Measurements from ENCODE around the gene PRKCZ.
A peak's percentile ranks its signal among the peaks of the same experiment; 100 is the strongest.

The PRKCZ gene

GRCh38 chr1:2199042-2199810, 149.0 kb downstream of the PRKCZ start:
- DNase-seq, result peak; percentile 75

GRCh38 chr1:2200308-2200943, 150.2 kb downstream of the PRKCZ start:
- DNase-seq, result no peak

- no peak for DNase-seq
Observed at GRCh38 chr1:2201062-2201461, 150.9 kb downstream of the PRKCZ start.

- DNase-seq, result no peak
Observed at GRCh38 chr1:2202008-2202575, 151.9 kb downstream of the PRKCZ start.

GRCh38 chr1:2202843-2203601, 152.8 kb downstream of the PRKCZ start:
- DNase-seq, result no peak

- DNase-seq, result no peak
Observed at GRCh38 chr1:2203671-2204414, 153.6 kb downstream of the PRKCZ start.

GRCh38 chr1:2204415-2205190, 154.4 kb downstream of the PRKCZ start:
- DNase-seq, result peak; percentile 28

- peak; percentile 55 for DNase-seq
Observed at GRCh38 chr1:2205191-2205952, 155.2 kb downstream of the PRKCZ start.

- DNase-seq, result no peak
Observed at GRCh38 chr1:2206813-2207487, 156.7 kb downstream of the PRKCZ start.

GRCh38 chr1:2208309-2209239, 158.4 kb downstream of the PRKCZ start:
- peak; percentile 69 for DNase-seq

- no peak for DNase-seq
Observed at GRCh38 chr1:2209400-2210083, 159.3 kb downstream of the PRKCZ start.

- DNase-seq, result no peak
Observed at GRCh38 chr1:2210084-2210653, 160.0 kb downstream of the PRKCZ start.

- DNase-seq, result no peak
Observed at GRCh38 chr1:2210786-2211185, 160.6 kb downstream of the PRKCZ start.

- DNase-seq, result no peak
Observed at GRCh38 chr1:2212274-2212531, 162.0 kb downstream of the PRKCZ start.

GRCh38 chr1:2212532-2213491, 162.6 kb downstream of the PRKCZ start:
- peak; percentile 90 for DNase-seq

GRCh38 chr1:2213576-2214505, 163.6 kb downstream of the PRKCZ start:
- no peak for DNase-seq
